Measurements from ENCODE around the gene MYH10.

DNA sequence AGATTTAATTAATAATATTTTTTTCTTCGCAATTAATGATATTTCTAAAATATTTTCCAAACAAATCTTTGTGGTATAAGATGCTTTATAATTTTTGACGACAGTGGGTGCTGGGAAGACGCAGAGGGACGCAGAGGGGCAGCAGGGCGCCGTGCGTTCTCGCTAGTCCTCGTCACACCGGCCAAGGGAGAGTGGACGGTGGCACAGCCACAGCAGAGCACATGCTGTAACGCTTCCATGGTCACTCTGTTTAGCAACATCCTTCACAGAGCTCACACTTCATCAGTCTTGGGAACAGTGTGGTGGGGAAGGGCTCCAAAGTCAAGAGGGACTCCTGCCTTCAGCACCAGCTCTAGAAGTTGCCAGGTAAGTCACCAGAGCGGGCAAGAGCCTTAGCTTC, 134.4 kb downstream of the MYH10 start:
- no peak for TF ChIP-seq POLR2A (IDR thresholded peaks at IDR 0.05)
- TF ChIP-seq CTCF (IDR thresholded peaks at IDR 0.05): no peak

Data from body of pancreas (tissue), 4 donors.